Measurements from ENCODE around the gene BUD31. TPM values are rescaled to one million over a fixed set of nuclear protein-coding genes. Genes with fewer than 3 reads are reported as not detected.
A peak's percentile ranks its signal among the peaks of the same experiment; 100 is the strongest.

BUD31 gene
- total RNA-seq, 1 experiment from 2014 or later, result 199 TPM

DNA sequence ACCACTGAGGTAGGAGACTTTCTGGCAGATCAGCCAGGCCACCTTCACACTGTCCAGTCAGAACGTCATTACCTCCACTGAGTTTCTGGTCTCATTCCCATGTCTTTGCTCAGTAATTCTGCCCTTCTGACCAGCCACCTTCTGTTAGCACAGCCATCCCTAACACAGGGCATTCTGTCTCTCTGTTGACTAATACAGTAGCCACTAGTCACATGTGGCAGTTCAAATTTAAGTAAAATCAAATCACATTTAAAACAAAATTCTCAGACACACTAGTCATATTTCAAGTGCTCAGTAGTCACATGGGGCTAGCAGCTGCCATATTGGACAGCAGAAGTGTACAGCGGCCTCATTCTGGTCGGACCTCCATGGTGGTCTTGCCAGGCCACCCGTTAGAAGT is 37.3 kb downstream of the BUD31 start:
- H3K4me3 Mint-ChIP-seq (ENCODE audit: unreplicated experiment), result no peak overlapping the region
- Histone ChIP-seq H3K36me3 (ENCODE audit: control insufficient read depth, insufficient read depth, low read length) (peaks cover 22% of the 10 kb centered on the region), H3K4me1 (no peaks in the 10 kb centered on the region), H3K4me3 (ENCODE audit: low read depth, low read length) (no peak overlapping the region), H3K27me3 (replicated peaks; ENCODE audit: control insufficient read depth, insufficient read depth, low read length) (no peaks in the 10 kb centered on the region), H3K9me3 (no peaks in the 10 kb centered on the region)
- H3K36me3 Mint-ChIP-seq (ENCODE audit: insufficient read depth, unreplicated experiment), result peaks cover 99% of the 10 kb centered on the region
- no peak for DNase-seq
- CTCF ChIA-PET, result interaction anchor here (0.7 kb wide), 1 partner anchor 460 kb away, joined by 3 read pairs; no protein-coding TSS in a partner anchor
- TF ChIP-seq CTCF (IDR thresholded peaks at IDR 0.05; ENCODE audit: insufficient read depth in 1 of 2, low read depth in 1 of 2, low read length in 1 of 2, severe bottlenecking in 1 of 2, unreplicated experiment in 1 of 2), result no peak
- H3K27me3 Mint-ChIP-seq (ENCODE audit: insufficient read depth, unreplicated experiment), result no peaks in the 10 kb centered on the region
- intact Hi-C loops (cut with micrococcal nuclease; ENCODE audit: unreplicated experiment), result no loop called here
- BruUV-seq (replicated peaks), result no TSS peak
- POLR2A ChIA-PET, result interaction anchor here (0.7 to 0.9 kb wide), 2 partner anchors 58 to 78 kb away, joined by 3 to 4 read pairs; partner anchors contain the start of gene ZKSCAN5
- peaks cover 13% of the 10 kb centered on the region for H3K4me1 Mint-ChIP-seq (ENCODE audit: low read depth, unreplicated experiment)
- no peak overlapping the region for H3K27ac Mint-ChIP-seq (ENCODE audit: unreplicated experiment)
- no peaks in the 10 kb centered on the region for H3K9me3 Mint-ChIP-seq (ENCODE audit: unreplicated experiment)

DNA sequence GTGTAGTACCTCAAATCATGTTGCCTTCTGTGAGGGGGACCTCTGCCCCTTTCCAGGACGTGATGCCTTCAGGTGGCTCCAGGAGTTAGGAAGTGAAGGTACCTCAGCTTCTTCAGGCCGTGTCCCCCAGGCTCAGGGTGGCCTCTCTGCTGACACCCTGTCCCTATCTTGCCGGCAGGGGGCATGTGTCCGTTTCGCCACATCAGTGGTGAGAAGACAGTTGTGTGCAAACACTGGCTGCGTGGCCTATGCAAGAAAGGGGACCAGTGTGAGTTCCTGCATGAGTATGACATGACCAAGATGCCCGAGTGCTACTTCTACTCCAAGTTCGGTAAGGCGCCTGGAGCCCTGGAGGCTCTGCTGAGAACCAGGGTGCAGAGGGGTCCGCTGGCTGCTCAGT is 39.2 kb downstream of the BUD31 start:
- DNase-seq, result no peak
- POLR2A ChIA-PET, result no interaction called here
- peaks cover 92% of the 10 kb centered on the region for H3K36me3 Mint-ChIP-seq (ENCODE audit: insufficient read depth, unreplicated experiment)
- H3K27ac Mint-ChIP-seq (ENCODE audit: unreplicated experiment), result no peak overlapping the region
- intact Hi-C loops (cut with micrococcal nuclease; ENCODE audit: unreplicated experiment), result no loop called here
- no peaks in the 10 kb centered on the region for H3K9me3 Mint-ChIP-seq (ENCODE audit: unreplicated experiment)
- Histone ChIP-seq H3K9me3 (no peaks in the 10 kb centered on the region), H3K4me1 (no peaks in the 10 kb centered on the region), H3K4me3 (ENCODE audit: low read depth, low read length) (no peak overlapping the region), H3K27me3 (replicated peaks; ENCODE audit: control insufficient read depth, insufficient read depth, low read length) (no peaks in the 10 kb centered on the region), H3K36me3 (ENCODE audit: control insufficient read depth, insufficient read depth, low read length) (peaks cover 23% of the 10 kb centered on the region)
- BruUV-seq (replicated peaks), result no TSS peak
- CTCF ChIA-PET, result no interaction called here
- no peak overlapping the region for H3K4me3 Mint-ChIP-seq (ENCODE audit: unreplicated experiment)
- peak in 1 of 2 experiments; percentile 36 for TF ChIP-seq CTCF (IDR thresholded peaks at IDR 0.05; ENCODE audit: insufficient read depth in 1 of 2, low read depth in 1 of 2, low read length in 1 of 2, severe bottlenecking in 1 of 2, unreplicated experiment in 1 of 2)
- H3K27me3 Mint-ChIP-seq (ENCODE audit: insufficient read depth, unreplicated experiment), result no peaks in the 10 kb centered on the region
- H3K4me1 Mint-ChIP-seq (ENCODE audit: low read depth, unreplicated experiment), result peaks cover 5% of the 10 kb centered on the region

DNA sequence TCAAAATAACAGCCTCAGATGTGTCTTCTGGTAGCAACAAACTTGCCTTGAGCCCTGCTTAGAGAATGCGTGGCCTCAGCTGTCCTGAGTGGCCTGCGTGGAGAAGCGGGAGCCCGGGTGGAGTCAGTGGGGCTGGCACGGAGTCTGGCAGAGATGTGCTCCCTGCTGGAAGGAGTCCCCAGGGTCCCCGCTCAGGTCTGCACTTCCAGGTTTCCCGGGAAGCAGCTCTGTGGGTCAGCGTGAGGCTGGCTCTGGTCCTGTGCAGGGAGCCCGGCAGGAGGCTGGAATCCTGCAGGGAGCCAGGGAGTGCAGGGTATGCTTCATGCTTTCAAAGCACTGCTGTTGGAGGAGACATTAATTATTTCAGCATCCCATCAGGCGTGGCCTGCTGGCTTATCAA is 40.1 kb downstream of the BUD31 start:
- DNase-seq, result no peak
- Histone ChIP-seq H3K4me1 (no peaks in the 10 kb centered on the region), H3K9me3 (no peaks in the 10 kb centered on the region), H3K4me3 (ENCODE audit: low read depth, low read length) (no peak overlapping the region), H3K36me3 (ENCODE audit: control insufficient read depth, insufficient read depth, low read length) (peaks cover 19% of the 10 kb centered on the region), H3K27me3 (replicated peaks; ENCODE audit: control insufficient read depth, insufficient read depth, low read length) (no peaks in the 10 kb centered on the region)
- Mint-ChIP-seq H3K27me3 (ENCODE audit: insufficient read depth, unreplicated experiment) (no peaks in the 10 kb centered on the region), H3K9me3 (ENCODE audit: unreplicated experiment) (no peaks in the 10 kb centered on the region), H3K4me3 (ENCODE audit: unreplicated experiment) (no peak overlapping the region), H3K4me1 (ENCODE audit: low read depth, unreplicated experiment) (peaks cover 4% of the 10 kb centered on the region), H3K36me3 (ENCODE audit: insufficient read depth, unreplicated experiment) (peaks cover 92% of the 10 kb centered on the region), H3K27ac (ENCODE audit: unreplicated experiment) (no peak overlapping the region)
- ChIA-PET POLR2A (interaction anchor here (0.6 kb wide), 1 partner anchor 15 kb away, joined by 6 read pairs; no protein-coding TSS in a partner anchor), CTCF (no interaction called here)
- TF ChIP-seq CTCF (IDR thresholded peaks at IDR 0.05; ENCODE audit: insufficient read depth in 1 of 2, low read depth in 1 of 2, low read length in 1 of 2, severe bottlenecking in 1 of 2, unreplicated experiment in 1 of 2), result no peak
- no TSS peak for BruUV-seq (replicated peaks)
- intact Hi-C loops (cut with micrococcal nuclease; ENCODE audit: unreplicated experiment), result no loop called here
